GM21529 (cell line): ENCODE data around the gene RMP24.
"Not testable (repeated sequence)": the region's sequence is repeated elsewhere in the genome, so short reads cannot be mapped to it uniquely, and the experiment has no call there.

ENCODE experiments used
- ATAC-seq: cut with Tn5 transposase; IDR thresholded peaks from one replicate; pipeline ENCODE4 v1.9.1; 2021; ENCODE audit not compliant: unreplicated experiment

The RMP24 gene

GRCh38 chr18:35967866-35968265 lies 4.6 kb upstream of the RMP24 start:
- ATAC-seq, result not testable (repeated sequence)

DNA sequence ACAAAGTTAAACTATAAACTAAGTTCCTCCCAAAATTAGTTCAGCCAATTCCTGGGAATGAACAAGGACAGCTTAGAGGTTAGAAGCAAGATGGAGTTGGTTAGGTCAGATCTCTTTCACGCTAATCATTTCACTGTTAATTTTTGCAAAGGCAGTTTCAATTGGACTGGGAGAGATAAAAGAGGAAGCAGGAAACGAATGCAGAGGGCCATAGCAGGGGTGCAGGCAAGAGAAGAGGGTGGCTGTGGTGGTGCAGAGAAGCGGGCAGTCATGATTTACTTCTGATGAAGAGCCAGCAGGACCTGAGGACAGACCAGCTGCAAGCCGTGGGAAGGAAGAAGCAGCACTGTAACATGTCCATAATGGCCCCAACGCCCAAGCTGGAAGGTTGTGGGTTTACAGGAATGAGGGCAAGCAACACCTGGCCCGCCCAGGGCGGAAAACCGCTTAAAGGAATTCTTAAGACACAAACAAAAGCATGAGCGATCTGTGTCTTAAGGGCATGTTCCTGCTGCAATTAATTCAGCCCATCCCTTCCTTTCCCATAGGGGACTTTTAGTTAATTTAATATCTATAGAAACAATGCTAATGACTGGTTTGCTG lies 4.1 kb upstream of the RMP24 start:
- ATAC-seq, result no peak

GRCh38 chr18:35969676-35970075 lies 2.8 kb upstream of the RMP24 start:
- ATAC-seq, result no peak

DNA sequence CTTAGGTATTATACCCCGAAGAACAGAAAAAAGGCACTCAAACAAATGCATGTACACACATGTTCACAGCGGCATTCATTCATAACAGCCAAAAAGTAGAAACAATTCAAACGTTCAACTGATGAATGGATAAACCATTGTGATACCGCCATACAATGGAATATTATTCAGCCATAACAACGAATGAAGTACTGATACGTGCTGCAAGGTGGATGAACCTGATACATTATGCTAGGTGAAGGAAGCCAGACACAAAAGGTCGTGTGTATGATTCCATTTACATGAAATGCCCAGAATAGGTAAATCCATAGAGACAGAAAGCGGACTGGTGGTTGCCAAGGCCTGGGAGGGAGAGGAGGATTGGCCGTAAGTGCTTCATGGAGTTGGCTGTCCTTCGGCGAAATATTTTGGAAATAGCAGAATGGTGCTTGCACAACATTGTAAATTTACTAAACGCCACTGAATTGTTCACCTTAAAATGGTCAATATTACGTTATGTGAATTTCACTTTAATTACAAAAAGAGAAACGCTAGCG lies 750 bp upstream of the RMP24 start:
- peak; percentile 12 for ATAC-seq

- no peak for ATAC-seq
These were observed 1.2 kb downstream of the RMP24 start for GRCh38 chr18:35973650-35974049.

DNA sequence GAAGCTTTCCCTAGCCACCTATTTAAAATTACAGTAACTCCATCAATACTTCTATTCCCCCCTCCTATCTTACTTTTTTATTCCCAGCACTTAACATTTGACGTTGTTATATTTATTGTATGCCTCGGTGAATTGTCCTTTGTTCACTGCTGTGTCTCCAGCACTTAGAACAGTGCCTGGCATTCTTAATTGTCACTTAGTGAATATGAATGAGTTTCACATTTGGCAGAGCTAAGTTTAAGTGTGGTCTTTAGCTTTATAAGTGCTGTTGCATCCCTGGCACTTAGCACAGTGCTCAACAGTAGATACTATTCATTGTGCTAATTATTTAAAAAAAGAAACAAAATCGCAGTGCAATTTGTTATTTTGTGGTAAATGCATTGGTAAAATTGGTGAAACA lies 1.7 kb downstream of the RMP24 start:
- ATAC-seq, result no peak

- no peak for ATAC-seq
These were observed 6.6 kb downstream of the RMP24 start for GRCh38 chr18:35979112-35979511.

GRCh38 chr18:35982409-35983114 lies 10.1 kb downstream of the RMP24 start:
- no peak for ATAC-seq

DNA sequence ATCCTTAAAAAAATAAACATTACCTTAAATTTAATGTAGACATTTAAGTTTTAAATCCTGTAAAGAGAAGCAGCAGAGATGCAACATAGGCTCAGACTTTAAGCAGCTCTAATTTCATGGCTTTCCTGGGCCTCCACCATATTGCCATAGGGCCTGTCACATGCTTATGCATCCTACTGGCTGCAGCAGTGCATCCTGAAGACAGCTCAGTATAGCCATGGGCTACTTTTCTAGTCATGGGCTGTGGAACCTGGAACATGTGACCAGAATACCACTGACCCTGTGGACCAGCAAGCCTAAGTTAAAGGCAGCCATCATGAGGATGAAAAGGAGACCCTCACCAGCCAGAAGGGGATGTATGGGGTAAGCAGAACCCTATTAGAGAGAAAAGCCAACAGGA lies 10.7 kb downstream of the RMP24 start:
- no peak for ATAC-seq

GRCh38 chr18:35983818-35984217 lies 11.3 kb downstream of the RMP24 start:
- ATAC-seq, result no peak

- ATAC-seq, result no peak
These were observed 19.2 kb downstream of the RMP24 start for GRCh38 chr18:35991696-35992095.

DNA sequence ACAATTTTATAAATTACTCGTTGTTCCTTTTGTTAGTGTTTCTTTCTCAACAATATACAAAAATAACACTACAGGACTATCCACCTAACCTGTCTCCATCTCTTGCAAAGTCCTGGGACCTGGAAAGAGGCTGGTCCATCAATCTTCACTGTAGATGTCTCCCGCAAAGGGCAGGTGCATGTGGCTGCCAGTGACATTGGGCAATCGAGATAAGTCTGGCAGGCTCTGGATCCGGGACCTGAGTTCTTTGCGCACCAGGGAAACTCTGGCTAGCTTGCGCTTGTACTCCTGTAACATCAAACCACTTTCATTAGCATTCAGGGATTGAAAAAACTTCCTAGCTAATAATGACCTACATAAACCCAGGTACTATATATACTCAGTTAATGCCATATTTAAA lies 20.5 kb downstream of the RMP24 start:
- no peak for ATAC-seq

- no peak for ATAC-seq
These were observed 26.5 kb downstream of the RMP24 start for GRCh38 chr18:35998967-35999366.

DNA sequence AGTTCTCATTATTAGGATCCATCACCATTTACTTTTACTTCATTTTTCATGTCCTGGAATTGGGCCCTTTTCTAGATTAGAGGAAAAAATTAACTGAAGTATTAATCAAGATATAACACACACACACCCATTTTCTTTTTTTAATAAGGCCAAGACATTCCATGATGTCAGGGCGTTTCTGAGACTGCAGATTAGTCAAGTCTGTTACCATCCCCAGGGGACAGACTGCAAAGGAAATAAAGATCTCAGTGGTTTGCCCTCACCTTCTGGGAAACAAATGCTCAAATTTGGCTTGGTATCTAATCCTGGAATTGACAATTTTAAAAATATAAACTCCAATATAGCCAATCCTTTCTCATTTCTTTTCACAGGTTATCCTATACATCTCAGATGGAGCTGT lies 27.4 kb downstream of the RMP24 start:
- no peak for ATAC-seq

DNA sequence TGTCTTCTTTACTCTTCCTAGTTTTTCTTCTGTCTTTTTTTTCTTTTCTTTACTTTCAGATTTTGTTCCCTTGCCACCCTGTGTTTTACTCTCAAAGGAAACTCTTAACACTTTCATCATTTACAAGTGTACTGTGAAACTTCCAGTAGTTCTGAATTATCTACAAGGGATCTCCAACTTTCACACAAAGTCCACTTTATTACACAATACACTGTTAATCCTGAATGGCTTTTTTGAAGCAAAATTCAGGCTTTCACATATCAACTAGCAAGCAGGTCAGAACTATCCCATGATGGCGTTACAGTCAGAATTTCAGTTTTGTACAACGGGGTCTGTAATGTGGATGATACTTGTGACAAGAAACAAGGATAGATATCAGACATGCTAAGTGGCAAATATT lies 34.5 kb downstream of the RMP24 start:
- no peak for ATAC-seq

DNA sequence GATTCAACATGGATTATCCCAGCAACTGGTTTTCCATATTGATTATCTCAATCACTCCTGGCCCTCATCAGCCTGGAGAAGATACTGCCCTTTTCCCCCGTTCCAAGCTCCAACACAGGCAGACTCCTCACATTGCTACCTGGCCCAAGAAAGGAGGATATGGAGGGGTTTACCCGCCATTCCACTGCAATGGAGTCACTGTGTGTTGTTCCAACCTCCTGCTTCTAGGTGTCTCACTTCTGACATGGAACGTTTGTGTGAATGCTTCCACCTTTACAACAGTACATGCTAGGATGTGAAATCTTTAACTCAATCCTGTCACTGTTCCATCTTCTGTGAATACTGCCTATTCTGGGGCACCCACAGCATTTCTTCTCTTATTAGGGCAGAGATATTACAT lies 36.7 kb downstream of the RMP24 start:
- no peak for ATAC-seq

- no peak for ATAC-seq
These were observed 40.4 kb downstream of the RMP24 start for GRCh38 chr18:36012891-36013290.

DNA sequence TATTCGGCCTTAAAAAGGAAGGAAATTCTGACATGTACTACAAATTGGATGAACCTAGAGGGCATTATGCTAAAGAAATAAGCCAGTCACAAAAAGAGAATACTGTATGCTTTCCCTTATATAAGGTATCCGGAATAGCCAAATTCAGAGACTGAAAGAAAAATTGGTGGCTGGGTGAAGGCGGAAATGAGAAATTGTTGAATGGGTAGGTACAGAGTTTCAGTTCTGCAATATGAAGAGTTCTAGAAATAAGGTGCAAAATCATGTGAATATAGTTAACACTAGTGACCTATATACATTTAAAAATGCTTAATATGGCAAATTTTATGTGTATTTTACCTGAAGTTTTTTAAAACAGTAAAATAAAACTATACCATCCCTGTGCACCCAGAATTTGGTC lies 43.1 kb downstream of the RMP24 start:
- peak; percentile 93 for ATAC-seq

DNA sequence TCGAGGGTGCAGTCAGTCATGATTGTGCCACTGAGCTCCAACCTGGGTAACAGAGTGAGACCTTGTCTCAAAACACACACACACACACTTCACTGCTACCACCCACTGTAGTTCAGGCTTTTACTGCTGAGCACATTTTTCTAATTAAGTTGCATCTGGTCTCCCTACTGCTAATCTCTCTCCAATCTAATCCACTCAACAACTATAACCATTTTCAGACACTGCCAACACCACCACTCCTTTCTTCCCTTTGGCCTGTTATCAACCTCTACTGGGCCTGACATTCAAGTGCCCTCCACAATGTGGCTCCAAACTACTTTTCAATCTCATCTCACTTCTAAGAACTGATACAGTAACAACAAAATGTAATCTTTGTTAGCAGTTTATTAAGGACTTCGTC lies 44.8 kb downstream of the RMP24 start:
- no peak for ATAC-seq

GRCh38 chr18:36020174-36020711 lies 47.8 kb downstream of the RMP24 start:
- ATAC-seq, result no peak

DNA sequence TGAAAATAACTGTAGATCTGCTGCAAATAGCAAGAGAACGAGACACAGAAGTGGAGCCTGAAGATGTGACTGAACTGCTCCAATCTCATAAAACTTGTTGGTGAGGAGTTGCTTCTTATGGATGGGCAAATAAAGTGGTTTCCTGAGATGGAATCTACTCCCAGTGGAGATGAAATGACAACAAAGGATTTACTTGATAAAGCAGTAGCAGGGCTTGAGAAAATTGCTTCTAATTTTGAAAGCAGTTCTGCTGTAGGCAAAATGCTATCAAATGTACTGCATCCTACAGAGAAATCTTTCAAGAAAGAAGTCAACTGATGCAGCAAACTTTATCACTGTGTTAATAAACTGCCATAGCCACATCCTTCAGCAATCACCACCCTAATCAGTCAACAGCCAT lies 50.9 kb downstream of the RMP24 start:
- ATAC-seq, result no peak

DNA sequence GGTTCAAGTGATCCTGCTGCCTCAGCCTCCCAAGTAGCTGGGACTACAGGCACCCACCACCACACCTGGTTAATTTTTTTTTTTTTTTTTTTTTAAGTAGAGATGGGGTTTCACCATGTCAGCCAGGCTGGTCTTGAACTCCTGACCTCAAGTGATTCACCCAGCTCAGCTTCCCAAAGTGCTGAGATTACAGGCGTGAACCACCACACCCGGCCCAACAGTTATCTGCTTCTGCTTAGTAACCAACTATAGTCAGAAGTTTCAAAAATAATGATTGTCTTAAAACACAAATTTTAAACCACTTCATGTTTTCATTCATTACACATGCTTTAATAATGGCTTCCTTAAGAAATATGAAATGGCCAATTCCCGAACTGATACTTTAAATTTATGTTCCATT lies 51.8 kb downstream of the RMP24 start:
- ATAC-seq, result not testable (repeated sequence)
